Measurements from ENCODE around the gene CUX1.

Gene CUX1

GRCh38 chr7:102248081-102248455 is 430.6 kb downstream of the CUX1 start:
- no peak for DNase-seq (ENCODE audit: low read depth)

DNA sequence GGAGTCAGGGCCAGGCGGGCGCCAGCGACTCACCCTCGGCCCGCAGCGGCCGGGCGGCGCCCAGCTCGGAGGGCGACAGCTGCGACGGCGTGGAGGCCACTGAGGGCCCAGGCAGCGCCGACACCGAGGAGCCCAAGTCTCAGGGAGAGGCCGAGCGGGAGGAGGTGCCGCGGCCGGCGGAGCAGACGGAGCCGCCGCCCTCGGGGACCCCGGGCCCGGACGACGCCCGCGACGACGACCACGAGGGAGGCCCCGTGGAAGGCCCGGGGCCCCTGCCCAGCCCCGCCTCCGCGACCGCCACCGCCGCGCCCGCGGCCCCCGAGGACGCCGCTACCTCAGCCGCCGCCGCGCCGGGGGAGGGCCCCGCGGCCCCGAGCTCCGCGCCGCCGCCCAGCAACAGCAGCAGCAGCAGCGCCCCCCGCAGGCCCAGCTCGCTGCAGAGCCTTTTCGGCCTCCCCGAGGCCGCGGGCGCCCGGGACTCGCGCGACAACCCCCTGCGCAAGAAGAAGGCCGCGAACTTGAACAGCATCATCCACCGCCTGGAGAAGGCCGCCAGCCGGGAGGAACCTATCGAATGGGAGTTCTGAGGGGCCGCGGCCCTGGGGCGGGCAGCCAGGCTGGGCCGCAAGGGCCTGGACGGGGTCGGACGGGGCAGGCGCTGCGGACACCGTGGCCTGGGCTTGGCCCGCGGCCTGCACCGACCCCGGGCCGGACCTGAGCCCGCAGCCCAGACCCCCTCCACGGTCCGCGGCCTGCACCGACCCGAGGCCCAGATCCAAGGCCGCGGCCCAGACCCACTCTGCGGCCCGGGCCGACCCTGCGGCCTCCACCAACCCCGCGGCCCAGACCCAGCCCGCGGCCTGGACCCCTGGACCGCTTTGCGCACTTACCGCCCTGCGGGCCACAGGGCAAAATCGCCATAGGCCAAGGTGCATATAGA is 431.3 kb downstream of the CUX1 start:
- no peak for DNase-seq (ENCODE audit: low read depth)

DNA sequence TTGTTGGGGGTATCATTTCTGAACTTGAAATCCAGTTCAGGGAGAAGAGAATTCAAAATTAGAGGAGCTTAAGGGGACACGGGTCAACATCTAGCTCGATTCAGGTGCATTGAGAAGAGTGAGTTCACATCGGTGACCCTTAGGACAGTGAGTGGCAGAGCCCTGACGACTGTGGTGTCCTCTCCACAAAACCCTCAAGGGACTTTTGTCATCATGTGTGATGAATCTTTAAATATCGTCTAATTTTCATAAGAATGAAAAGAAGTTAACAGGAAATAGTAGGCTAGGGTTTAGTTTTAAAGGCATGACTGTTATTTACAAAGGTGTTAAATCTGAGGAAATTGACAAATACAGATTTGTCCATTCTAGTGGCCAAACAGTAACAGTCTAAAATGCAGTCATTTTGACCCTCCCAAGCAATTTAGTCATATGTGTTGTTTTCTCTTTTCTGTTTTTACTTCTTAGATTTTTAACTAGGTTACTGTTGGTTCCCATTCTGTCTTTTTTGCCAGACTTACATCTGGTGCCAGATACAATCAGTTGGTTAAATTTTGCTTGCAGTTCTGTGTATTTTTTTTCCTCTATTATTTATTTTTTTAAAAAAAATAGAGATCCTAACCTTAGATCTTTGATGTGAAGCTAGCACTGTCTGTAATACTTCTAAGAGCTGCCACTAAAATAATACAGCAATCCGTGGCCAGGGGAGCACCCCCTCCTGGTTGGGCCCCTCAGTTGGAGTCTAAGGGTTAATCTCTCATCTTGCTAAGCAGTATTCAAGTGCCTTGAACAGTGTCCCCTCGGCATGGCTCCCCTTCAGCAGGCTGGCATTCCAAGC is 434.3 kb downstream of the CUX1 start:
- no peak for DNase-seq (ENCODE audit: low read depth)

DNA sequence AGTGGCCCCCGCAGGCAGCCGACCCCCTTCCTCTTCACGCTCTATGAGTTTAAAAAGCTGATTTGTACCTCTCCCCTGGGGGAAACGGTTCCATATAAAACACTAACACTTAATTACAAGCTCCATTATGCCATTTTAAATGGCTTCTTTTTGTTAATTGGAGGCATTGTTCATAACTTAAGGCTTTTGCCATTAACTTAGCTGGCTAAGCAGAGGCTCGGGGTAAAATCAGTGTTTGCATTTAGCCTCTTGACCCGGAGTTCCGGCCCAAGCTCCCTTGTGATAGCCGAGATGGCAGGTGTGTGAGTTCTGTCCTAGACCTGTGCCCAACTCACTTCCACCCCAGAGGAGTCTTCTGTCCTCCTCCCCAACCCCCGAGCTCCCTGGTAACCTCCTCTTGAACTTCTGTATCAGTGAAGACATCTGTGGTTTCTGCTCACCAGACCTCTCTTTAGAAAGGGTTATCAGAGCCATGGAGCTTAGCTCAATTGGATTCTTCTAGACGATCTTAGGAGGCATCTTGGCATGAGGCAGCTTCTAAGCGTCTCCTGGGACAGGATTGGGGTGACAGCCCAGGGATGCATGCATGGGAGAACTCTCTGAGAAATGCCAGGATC is 435.0 kb downstream of the CUX1 start:
- no peak for DNase-seq (ENCODE audit: low read depth)

- no peak for DNase-seq (ENCODE audit: low read depth)
Observed at GRCh38 chr7:102253066-102253972, 435.9 kb downstream of the CUX1 start.

DNA sequence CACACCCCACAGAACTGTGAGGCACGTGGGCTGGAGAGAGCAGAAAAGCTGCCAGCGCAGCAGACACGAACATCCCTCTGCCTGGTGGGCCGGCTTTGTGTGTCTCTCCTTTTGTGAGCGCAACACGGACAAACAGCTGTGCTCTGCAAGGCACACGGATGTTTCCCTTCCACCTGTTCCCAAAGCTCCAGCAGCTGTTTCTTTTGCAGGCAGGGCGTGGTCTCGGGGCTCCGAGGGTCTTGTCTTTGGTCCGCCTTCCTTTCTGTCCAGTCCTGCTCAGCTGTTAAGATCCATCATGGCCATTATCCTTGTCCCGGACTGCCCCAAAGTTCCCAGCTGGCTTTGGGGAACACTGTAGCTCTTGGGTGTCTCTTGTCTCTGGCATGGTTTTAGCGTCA is 436.5 kb downstream of the CUX1 start:
- DNase-seq (ENCODE audit: low read depth), result no peak

DNA sequence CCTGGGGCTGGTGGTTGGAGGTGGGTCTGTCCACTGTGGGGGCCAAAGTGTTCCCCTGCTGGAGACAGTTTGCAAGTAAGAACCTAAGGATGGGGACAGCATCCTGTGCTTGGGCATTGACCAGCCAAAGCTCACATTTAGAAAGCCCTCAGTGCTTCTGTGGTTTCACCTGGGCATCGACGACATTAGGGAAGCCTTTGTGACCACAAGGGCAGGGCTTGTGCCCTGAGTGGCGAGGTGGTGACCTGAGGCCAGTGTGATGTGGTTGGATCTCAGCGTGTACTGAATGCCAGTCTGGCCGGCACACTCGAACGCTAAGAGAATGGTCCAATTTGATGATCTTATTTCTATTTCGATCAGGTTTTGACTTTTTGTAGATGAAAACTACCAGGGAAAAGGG is 437.1 kb downstream of the CUX1 start:
- no peak for DNase-seq (ENCODE audit: low read depth)

DNA sequence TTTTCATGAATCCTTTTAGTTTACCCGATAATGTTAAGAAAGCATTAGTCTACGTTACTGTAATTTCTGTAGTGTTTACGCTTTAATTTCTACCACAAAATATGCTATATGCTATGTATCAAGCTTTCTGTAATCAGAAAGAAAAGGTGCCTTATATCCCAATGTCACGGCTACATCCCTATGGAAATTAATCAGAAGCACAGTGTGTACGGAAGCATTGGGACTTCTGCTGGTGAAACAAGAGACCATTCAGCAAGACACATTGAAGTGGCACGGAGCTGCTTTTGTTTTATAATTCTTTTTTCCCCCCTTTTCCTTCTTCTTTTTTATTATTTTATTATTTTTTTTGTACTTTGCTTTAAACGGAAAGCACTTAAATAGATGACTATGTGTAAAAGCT is 438.1 kb downstream of the CUX1 start:
- no peak for DNase-seq (ENCODE audit: low read depth)

DNA sequence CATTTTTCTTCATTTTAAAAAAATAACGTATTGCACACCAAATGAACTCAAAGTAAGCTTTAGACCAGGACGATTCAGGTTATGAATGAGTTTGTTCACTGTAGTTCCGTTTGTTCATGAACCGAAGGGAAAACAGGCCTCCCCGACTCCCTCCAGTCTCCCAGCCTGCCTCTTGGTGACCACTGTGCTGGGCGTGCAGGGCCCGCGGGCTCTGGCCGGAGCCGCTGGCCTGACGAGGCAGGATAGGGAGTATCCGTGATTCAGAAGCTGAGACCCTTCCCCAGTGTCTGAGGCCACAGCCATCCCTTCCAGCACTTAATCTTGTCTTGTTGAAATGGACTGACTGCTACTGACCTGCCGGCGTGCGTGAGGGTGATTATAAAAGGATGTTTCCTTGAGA is 438.5 kb downstream of the CUX1 start:
- no peak for DNase-seq (ENCODE audit: low read depth)

GRCh38 chr7:102258073-102258748 is 440.8 kb downstream of the CUX1 start:
- DNase-seq (ENCODE audit: low read depth), result no peak

GRCh38 chr7:102258749-102259107 is 441.3 kb downstream of the CUX1 start:
- DNase-seq (ENCODE audit: low read depth), result no peak

DNA sequence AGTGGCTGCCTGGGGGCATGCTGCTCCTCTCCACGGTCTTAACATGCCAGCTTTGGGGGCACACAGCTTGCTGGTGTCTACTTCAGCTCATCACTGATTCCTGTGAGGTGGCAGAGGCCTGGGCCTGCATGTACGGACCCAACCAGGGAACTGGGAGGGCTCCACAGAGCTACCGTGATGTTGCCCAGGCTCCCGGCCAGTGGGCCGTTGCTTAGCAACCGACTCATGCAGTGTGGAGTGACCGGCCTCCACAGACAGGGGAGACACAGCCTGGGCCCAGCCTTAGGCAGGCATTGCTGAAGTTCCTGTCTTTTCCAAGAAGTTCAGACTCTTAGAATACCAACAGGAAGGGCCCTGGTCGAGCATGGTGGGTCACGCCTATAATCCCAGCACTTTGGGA is 443.4 kb downstream of the CUX1 start:
- DNase-seq (ENCODE audit: low read depth), result no peak

GRCh38 chr7:102261451-102261850 is 444.0 kb downstream of the CUX1 start:
- DNase-seq (ENCODE audit: low read depth), result no peak

- DNase-seq (ENCODE audit: low read depth), result no peak
Observed at GRCh38 chr7:102262546-102262945, 445.1 kb downstream of the CUX1 start.

DNA sequence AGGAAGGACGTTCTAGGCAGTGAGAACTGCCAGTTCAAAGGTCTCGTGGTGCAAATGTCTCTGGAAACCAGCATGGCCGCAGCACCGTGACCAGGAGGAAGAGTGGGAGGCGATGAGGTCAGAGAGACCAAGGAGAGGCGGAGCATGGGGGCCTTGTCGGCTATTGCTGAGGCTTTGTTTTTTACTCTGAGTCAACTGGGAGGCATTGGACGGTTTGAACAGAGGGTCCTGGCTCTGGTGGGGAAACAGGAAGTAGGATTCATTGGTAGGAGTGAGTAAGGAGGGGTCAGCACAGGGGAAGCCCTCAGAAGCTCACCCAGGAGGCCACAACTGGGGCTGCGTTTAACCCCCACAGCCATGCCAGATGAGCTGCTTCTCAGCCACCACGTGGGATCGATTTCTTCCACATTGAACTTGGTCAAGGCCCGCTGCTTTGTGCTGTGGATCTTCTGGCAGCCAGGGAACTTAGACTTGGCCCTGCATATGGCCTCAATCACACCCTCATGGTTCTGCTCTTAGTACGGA is 447.0 kb downstream of the CUX1 start:
- DNase-seq (ENCODE audit: low read depth), result no peak

GRCh38 chr7:102266541-102266940 is 449.1 kb downstream of the CUX1 start:
- DNase-seq (ENCODE audit: low read depth), result no peak

DNA sequence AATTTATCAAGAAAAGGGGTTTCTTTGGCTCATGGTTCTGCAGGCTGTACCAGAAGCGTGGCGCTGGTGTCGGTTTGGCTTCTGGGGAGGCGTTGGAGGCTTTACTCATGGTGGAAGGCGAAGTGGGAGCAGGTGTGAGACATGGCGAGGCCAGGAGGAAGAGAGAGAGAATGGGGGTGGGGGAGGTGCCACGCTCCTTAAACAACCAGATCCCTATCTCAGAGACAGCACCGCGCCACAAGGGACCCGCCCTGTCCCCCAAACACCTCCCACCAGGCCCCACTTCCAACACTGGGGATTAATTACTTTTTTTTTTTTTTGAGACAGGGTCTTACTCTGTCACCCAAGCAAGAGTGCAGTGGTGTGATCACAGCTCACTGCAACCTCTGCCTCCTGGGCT is 451.2 kb downstream of the CUX1 start:
- no peak for DNase-seq (ENCODE audit: low read depth)

GRCh38 chr7:102270178-102270887 is 452.9 kb downstream of the CUX1 start:
- DNase-seq (ENCODE audit: low read depth), result no peak

DNA sequence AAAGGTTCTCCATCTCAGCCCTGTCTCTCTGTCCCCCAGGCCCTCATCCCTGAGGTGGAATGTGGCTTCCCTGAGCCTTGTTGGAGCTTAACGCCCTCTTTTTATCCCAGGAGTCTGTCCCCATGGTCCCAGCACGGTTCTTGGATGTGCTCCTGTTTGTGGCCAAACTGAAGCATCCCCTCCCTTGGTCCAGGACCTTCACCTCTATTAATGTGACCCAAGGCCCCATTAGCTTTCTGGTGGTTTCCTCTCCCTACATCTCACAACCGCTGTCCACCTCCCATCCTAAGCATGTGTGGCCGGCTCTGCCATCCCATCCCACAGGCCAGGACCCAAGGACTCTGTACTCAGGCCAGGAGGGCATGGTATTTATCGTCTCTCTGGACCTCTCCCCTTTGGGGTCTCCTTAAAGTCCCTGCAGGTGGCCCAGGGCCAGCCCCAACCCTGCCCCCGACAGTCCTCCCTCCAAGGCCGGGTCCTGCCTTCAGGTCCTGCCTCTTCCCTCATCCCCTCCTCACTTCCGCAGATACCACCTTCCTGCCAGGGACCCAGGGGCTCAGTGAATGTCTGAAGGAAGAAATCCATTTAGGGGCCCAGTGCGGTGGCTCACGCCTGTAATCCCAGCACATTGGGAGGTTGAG is 453.9 kb downstream of the CUX1 start:
- DNase-seq (ENCODE audit: low read depth), result no peak
